HEK293 (cell line): ENCODE data around the gene CSRP1.
A peak's percentile ranks its signal among the peaks of the same experiment; 100 is the strongest.

Experiments used
- CTCF ChIA-PET: fragments of 350-600 bp; formaldehyde crosslinking; extraction: SDS; loops from one replicate; lab custom pipeline; 2021; ENCODE audit warnings: antibody characterized with exemption; lab: Yijun Ruan, JAX
- POLR2A ChIA-PET: fragments of 300-600 bp; formaldehyde crosslinking; extraction: SDS; loops from one replicate; lab custom pipeline; 2020; ENCODE audit warnings: antibody characterized with exemption, inconsistent platforms; lab: Yijun Ruan, JAX
- H3K27ac ChIP-seq: fragments of 200-500 bp; sonication (Bioruptor generic); 2 replicates; pipeline ENCODE4 v1.5.1; 2014; ENCODE audit warnings: low read depth, low read length, control low read depth, inconsistent platforms; ENCODE audit errors: extremely low read depth
- H3K36me3 ChIP-seq, 2 experiments: fragments of 200-500 bp in 1 of 2; sonication (Bioruptor generic) in 1 of 2; 1 replicate in 1 of 2; 2 replicates in 1 of 2; pipeline ENCODE4 v1.5.1; 2014 to 2017; ENCODE audit warnings: inconsistent platforms in 2 of 2, low read length in 2 of 2; ENCODE audit not compliant: control insufficient read depth in 2 of 2, insufficient read depth in 1 of 2
- H3K4me1 ChIP-seq: fragments of 200-500 bp; sonication (Bioruptor generic); 2 replicates; pipeline ENCODE4 v1.5.1; 2014; ENCODE audit warnings: mild to moderate bottlenecking, low read length, inconsistent platforms; ENCODE audit not compliant: control insufficient read depth, insufficient read depth
- H3K4me3 ChIP-seq: 2 replicates; pipeline ENCODE4 v1.5.1; 2011; ENCODE audit warnings: low read depth, mild to moderate bottlenecking, control low read depth, low read length, moderate library complexity
- H3K9me3 ChIP-seq: fragments of 200-500 bp; sonication (Bioruptor generic); 2 replicates; pipeline ENCODE4 v1.5.1; 2014; ENCODE audit warnings: low read depth, low read length, inconsistent platforms; ENCODE audit not compliant: control insufficient read depth, insufficient read depth
- CTCF ChIP-seq: fragments of 450-650 bp; formaldehyde crosslinking; IDR thresholded peaks from 2 replicates; pipeline ENCODE4 v1.5.1; 2016; ENCODE audit warnings: missing biosample characterization, missing genetic modification characterization
- SCRT1 ChIP-seq: fragments of 450-650 bp; formaldehyde crosslinking; IDR thresholded peaks from 2 replicates; pipeline ENCODE4 v1.5.1; 2016; ENCODE audit warnings: missing biosample characterization, missing genetic modification characterization, borderline replicate concordance
- SP2 ChIP-seq: fragments of 450-650 bp; formaldehyde crosslinking; IDR thresholded peaks from 2 replicates; pipeline ENCODE4 v1.5.1; 2016; ENCODE audit warnings: missing biosample characterization, missing genetic modification characterization
- SP7 ChIP-seq: fragments of 450-650 bp; formaldehyde crosslinking; IDR thresholded peaks from 2 replicates; pipeline ENCODE4 v1.5.1; 2016; ENCODE audit warnings: missing biosample characterization, missing genetic modification characterization
- ZBTB26 ChIP-seq: fragments of 450-650 bp; formaldehyde crosslinking; optimal IDR thresholded peaks from 2 replicates; pipeline ENCODE3; 2016; ENCODE audit warnings: missing biosample characterization, mild to moderate bottlenecking, missing genetic modification characterization
- ZBTB44 ChIP-seq: fragments of 450-650 bp; IDR thresholded peaks from 2 replicates; pipeline ENCODE4 v1.5.1; 2018; ENCODE audit warnings: missing biosample characterization, mild to moderate bottlenecking, missing genetic modification characterization
- ZBTB48 ChIP-seq: fragments of 450-650 bp; formaldehyde crosslinking; IDR thresholded peaks from 2 replicates; pipeline ENCODE4 v1.5.1; 2016; ENCODE audit warnings: missing biosample characterization, missing genetic modification characterization
- ZBTB49 ChIP-seq: fragments of 450-650 bp; formaldehyde crosslinking; IDR thresholded peaks from 2 replicates; pipeline ENCODE4 v1.5.1; 2016; ENCODE audit warnings: missing biosample characterization, missing genetic modification characterization, low read depth
- ZNF146 ChIP-seq: fragments of 450-650 bp; formaldehyde crosslinking; IDR thresholded peaks from 2 replicates; pipeline ENCODE4 v1.5.1; 2016; ENCODE audit warnings: missing biosample characterization, missing genetic modification characterization
- ZNF175 ChIP-seq: fragments of 450-650 bp; formaldehyde crosslinking; IDR thresholded peaks from 2 replicates; pipeline ENCODE4 v1.5.1; 2016; ENCODE audit warnings: missing biosample characterization, missing genetic modification characterization
- ZNF214 ChIP-seq: fragments of 450-650 bp; formaldehyde crosslinking; IDR thresholded peaks from 2 replicates; pipeline ENCODE4 v1.5.1; 2017; ENCODE audit warnings: missing biosample characterization, mild to moderate bottlenecking, missing genetic modification characterization, borderline replicate concordance
- ZNF398 ChIP-seq: fragments of 450-650 bp; formaldehyde crosslinking; IDR thresholded peaks from 2 replicates; pipeline ENCODE4 v1.5.1; 2017; ENCODE audit warnings: missing biosample characterization, missing genetic modification characterization
- ZNF423 ChIP-seq: fragments of 450-650 bp; formaldehyde crosslinking; IDR thresholded peaks from 2 replicates; pipeline ENCODE4 v1.5.1; 2016; ENCODE audit warnings: missing biosample characterization, missing genetic modification characterization
- ZNF426 ChIP-seq: fragments of 450-650 bp; formaldehyde crosslinking; IDR thresholded peaks from 2 replicates; pipeline ENCODE4 v1.5.1; 2017; ENCODE audit warnings: missing biosample characterization, missing genetic modification characterization, mild to moderate bottlenecking, inconsistent platforms, moderate library complexity
- ZNF513 ChIP-seq: fragments of 450-650 bp; IDR thresholded peaks from 2 replicates; pipeline ENCODE4 v1.5.1; 2018; ENCODE audit warnings: missing biosample characterization, missing genetic modification characterization
- ZNF558 ChIP-seq: fragments of 450-650 bp; formaldehyde crosslinking; IDR thresholded peaks from 2 replicates; pipeline ENCODE4 v1.5.1; 2016; ENCODE audit warnings: missing biosample characterization, missing genetic modification characterization
- ZNF629 ChIP-seq: fragments of 450-650 bp; formaldehyde crosslinking; IDR thresholded peaks from 2 replicates; pipeline ENCODE4 v1.5.1; 2017; ENCODE audit warnings: missing biosample characterization, missing genetic modification characterization
- ZNF639 ChIP-seq: fragments of 450-650 bp; formaldehyde crosslinking; IDR thresholded peaks from 2 replicates; pipeline ENCODE4 v1.5.1; 2016; ENCODE audit warnings: missing biosample characterization, missing genetic modification characterization
- ZNF658 ChIP-seq: fragments of 450-650 bp; formaldehyde crosslinking; IDR thresholded peaks from 2 replicates; pipeline ENCODE4; 2016; ENCODE audit warnings: missing biosample characterization, missing genetic modification characterization

CSRP1 gene

GRCh38 chr1:201507360-201507675 is 395 bp upstream of the CSRP1 start:
- peak overlapping the region; percentile 6; the same call in 1 of the 2 replicates for H3K27ac ChIP-seq

GRCh38 chr1:201506092-201506491 is 831 bp downstream of the CSRP1 start:
- ChIA-PET POLR2A (interaction anchor here (0.9 to 1.3 kb wide), 4 partner anchors 10 to 32 kb away, joined by 3 to 5 read pairs (median 4); partner anchors contain the start of gene NAV1), CTCF (interaction anchor here (0.6 to 2.0 kb wide), 7 partner anchors 20 to 654 kb away, joined by 3 to 14 read pairs (median 5); no protein-coding TSS in a partner anchor)
- Histone ChIP-seq H3K4me3 (peak overlapping the region; percentile 62), H3K4me1 (no peaks in the 10 kb centered on the region; the same call in none of the 2 replicates), H3K9me3 (no peaks in the 10 kb centered on the region), H3K27ac (no peak overlapping the region), H3K36me3 (no peaks in the 10 kb centered on the region)
- no peak for TF ChIP-seq ZNF513 (tag by site-specific recombination)
- TF ChIP-seq ZBTB48 (tag by site-specific recombination) = no peak
- no peak for TF ChIP-seq SCRT1 (tag by site-specific recombination)
- no peak for TF ChIP-seq SP7 (tag by site-specific recombination)
- no peak for TF ChIP-seq ZNF558 (tag by site-specific recombination)
- no peak for TF ChIP-seq ZBTB44
- TF ChIP-seq CTCF (tag by site-specific recombination) = no peak
- TF ChIP-seq ZNF639 (tag by site-specific recombination) = no peak
- TF ChIP-seq ZNF426 (tag by site-specific recombination) = no peak
- no peak for TF ChIP-seq ZNF146 (tag by site-specific recombination)
- no peak for TF ChIP-seq ZNF214
- TF ChIP-seq ZNF423 (tag by site-specific recombination) = no peak
- no peak for TF ChIP-seq ZNF398 (tag by site-specific recombination)
- TF ChIP-seq ZNF658 (tag by site-specific recombination) = no peak
- no peak for TF ChIP-seq ZNF175 (tag by site-specific recombination)

More at GRCh38 chr1:201507360-201507675, 395 bp upstream of the CSRP1 start:
- Histone ChIP-seq H3K4me3 (peak overlapping the region; percentile 62), H3K36me3 (no peaks in the 10 kb centered on the region), H3K4me1 (no peaks in the 10 kb centered on the region; the same call in none of the 2 replicates), H3K9me3 (no peaks in the 10 kb centered on the region)
- ChIA-PET CTCF (interaction anchor here (0.6 to 2.0 kb wide), 8 partner anchors 9 to 315 kb away, joined by 3 to 18 read pairs (median 4); no protein-coding TSS in a partner anchor), POLR2A (interaction anchor here (0.6 to 1.4 kb wide), 6 partner anchors 10 to 39 kb away, joined by 3 to 10 read pairs (median 6); partner anchors contain the start of gene PHLDA3)
- TF ChIP-seq SP2 (tag by site-specific recombination) (no peak), ZNF629 (tag by site-specific recombination) (no peak), ZBTB26 (tag by site-specific recombination) (peak; percentile 4), ZBTB49 (tag by site-specific recombination) (no peak)
